Measurements from ENCODE around the gene SCNN1G.

Gene SCNN1G

DNA sequence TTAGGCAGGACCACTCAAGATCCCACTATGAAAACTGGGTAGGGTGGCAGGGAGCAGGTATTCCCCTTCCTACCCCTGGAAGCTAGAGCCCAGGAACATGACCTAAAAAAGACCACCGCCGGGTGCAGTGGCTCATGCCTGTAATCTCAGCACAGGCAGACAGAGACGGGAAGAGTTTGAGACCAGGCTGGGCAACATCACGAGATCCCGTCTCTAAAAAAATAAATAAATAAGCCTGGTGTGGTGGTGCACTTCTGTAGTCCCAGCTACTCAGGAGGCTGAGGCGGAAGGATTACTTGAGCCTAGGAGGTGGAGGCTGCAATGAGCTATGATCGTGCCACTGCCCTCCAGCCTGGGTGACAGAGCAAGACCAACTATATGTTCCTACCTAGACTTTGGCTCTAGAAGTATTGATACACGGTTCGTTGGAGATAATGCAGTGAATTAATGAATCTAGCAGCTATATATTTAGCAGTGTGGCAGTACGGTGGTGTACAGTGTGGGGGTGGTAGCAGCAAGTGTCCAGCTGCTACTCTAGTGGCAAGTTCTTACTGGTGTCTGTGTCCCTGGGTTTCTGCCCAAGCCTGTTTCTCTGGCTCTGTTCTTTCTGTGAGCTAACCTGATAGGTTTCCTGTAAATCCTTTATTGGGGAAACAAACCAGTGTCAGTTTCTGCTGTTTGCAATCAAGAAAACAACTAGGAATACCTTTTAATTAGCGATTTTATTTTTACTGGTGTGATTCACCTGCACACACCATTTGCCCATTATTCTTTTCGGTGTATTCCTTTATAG is 30.0 kb upstream of the SCNN1G start:
- no peak for DNase-seq (ENCODE audit: low read depth, low spot score)

- no peak for DNase-seq (ENCODE audit: low read depth, low spot score)
Measured at GRCh38 chr16:23155445-23156049, 27.0 kb upstream of the SCNN1G start.

- no peak for DNase-seq (ENCODE audit: low read depth, low spot score)
Measured at GRCh38 chr16:23156110-23156509, 26.4 kb upstream of the SCNN1G start.

DNA sequence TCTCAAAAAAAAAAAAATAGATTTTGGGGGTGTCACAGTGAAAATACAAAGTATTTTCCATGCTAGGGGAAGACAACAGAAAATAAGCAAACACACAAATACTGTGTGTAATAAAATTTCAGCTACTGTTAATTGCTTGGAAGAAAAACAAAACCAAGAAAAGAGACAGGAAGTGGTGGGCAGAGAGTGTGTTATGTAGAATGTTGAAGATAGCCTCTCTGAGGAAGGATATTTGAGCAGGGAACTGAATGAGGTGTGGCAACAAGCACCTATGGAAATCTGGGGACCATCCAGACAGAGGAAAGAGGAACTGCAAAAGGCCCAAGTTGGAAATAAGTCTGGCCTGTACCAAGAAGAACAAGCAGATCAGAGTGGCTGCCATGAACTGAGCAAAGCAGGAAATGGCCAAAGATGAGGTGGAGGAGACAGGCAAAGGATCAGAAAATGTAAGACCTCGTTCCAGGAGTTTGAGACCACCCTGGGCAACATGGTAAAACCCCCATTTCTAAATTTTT is 25.5 kb upstream of the SCNN1G start:
- no peak for DNase-seq (ENCODE audit: low read depth, low spot score)

DNA sequence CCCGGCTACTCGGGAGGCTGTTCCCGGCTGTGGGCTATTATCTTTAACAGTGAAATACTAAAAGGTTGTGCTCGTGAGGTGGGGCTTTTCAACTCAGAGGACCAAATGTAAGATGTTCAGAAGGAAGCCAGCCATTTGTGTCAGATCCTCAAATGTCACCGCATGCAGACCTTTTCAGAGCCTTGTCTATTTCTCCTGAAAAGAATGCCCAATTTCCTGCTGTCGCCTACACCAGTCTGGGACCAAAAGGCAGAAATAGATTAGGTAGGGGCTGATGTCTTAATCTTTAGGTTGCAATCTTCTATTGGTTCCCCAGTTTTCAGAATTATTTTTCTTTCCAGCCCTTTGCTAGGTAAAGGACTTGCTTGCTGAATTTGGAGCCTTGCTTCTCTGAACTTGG is 24.4 kb upstream of the SCNN1G start:
- DNase-seq (ENCODE audit: low read depth, low spot score): no peak

GRCh38 chr16:23160082-23160481 is 22.5 kb upstream of the SCNN1G start:
- no peak for DNase-seq (ENCODE audit: low read depth, low spot score)

DNA sequence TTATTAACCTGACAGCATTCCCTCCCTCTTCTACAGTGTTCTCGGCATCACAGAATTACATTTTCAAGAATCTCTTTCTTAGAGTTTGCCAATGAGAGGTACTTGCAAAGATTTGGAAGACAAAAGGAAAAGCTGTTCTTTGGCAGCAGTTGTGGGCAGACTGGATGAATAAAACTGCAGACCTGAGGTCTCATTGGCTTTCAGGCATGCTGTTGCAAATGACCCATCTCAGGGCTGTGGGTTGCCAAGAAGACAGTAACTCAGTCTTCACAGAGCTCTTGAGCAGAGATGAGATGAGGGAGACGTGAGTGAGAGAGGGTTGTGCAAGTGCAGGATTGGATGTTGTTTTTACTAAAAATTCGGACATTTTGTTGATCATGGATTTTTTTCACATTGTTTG is 22.0 kb upstream of the SCNN1G start:
- no peak for DNase-seq (ENCODE audit: low read depth, low spot score)

GRCh38 chr16:23163921-23164320 is 18.6 kb upstream of the SCNN1G start:
- DNase-seq (ENCODE audit: low read depth, low spot score): no peak

DNA sequence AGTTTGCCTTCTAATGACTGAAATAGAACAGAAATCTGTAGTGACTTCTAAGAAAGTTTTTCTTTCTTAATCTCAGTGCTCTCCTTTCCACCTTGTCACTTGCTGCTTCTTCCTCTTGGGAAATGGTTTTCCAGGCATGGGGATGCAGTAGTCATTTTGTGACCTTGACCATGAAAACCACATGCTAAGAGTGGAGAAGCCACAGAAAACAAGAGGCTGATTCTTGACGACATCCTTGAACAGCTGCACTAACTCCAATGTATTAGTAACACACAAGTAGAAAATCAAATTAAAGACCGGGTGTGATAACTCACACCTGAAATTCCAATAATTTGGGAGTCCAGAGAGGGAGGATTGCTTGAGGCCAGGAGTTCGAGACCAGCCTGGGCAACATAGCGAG is 17.8 kb upstream of the SCNN1G start:
- no peak for DNase-seq (ENCODE audit: low read depth, low spot score)

GRCh38 chr16:23172583-23172982 is 10.0 kb upstream of the SCNN1G start:
- no peak for DNase-seq (ENCODE audit: low read depth, low spot score)

DNA sequence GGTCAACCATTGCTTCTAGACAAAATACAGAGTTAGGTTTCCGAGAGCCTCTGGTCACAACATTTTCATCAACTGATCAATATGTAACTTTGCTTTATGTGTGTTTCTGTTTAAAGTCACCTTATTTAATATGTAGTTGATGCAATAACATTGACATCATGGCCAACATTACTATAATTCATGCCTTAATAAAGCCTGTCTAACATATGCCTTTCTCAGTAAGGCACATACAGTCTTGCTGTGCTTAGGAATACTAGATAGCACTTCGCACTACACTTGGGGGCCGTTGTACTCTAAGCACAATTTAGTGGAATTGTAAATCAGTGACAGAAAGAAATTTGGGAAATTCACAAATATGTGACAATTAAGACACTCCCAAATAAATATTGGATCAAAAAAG is 9.6 kb upstream of the SCNN1G start:
- no peak for DNase-seq (ENCODE audit: low read depth, low spot score)

GRCh38 chr16:23174622-23175021 is 7.9 kb upstream of the SCNN1G start:
- no peak for DNase-seq (ENCODE audit: low read depth, low spot score)

GRCh38 chr16:23175651-23176050 is 6.9 kb upstream of the SCNN1G start:
- no peak for DNase-seq (ENCODE audit: low read depth, low spot score)

- no peak for DNase-seq (ENCODE audit: low read depth, low spot score)
Measured at GRCh38 chr16:23181506-23181905, 1.0 kb upstream of the SCNN1G start.

- DNase-seq (ENCODE audit: low read depth, low spot score): peak; percentile 25
Measured at GRCh38 chr16:23182206-23182678, 303 bp upstream of the SCNN1G start.

- no peak for DNase-seq (ENCODE audit: low read depth, low spot score)
Measured at GRCh38 chr16:23183543-23183862, 958 bp downstream of the SCNN1G start.

GRCh38 chr16:23185656-23186055 is 3.1 kb downstream of the SCNN1G start:
- DNase-seq (ENCODE audit: low read depth, low spot score): no peak

GRCh38 chr16:23186171-23186570 is 3.6 kb downstream of the SCNN1G start:
- no peak for DNase-seq (ENCODE audit: low read depth, low spot score)

- DNase-seq (ENCODE audit: low read depth, low spot score): no peak
Measured at GRCh38 chr16:23187341-23187740, 4.8 kb downstream of the SCNN1G start.

GRCh38 chr16:23188911-23189310 is 6.4 kb downstream of the SCNN1G start:
- no peak for DNase-seq (ENCODE audit: low read depth, low spot score)

- DNase-seq (ENCODE audit: low read depth, low spot score): no peak
Measured at GRCh38 chr16:23194497-23195221, 12.1 kb downstream of the SCNN1G start.

- no peak for DNase-seq (ENCODE audit: low read depth, low spot score)
Measured at GRCh38 chr16:23195366-23195978, 12.9 kb downstream of the SCNN1G start.
